DMS79 (cell line): ENCODE data around the gene CHRNA9.

Source experiments
- DNase-seq: peaks from one replicate; lab custom pipeline; 2025; lab: John Stamatoyannopoulos, UW

The CHRNA9 gene

DNA sequence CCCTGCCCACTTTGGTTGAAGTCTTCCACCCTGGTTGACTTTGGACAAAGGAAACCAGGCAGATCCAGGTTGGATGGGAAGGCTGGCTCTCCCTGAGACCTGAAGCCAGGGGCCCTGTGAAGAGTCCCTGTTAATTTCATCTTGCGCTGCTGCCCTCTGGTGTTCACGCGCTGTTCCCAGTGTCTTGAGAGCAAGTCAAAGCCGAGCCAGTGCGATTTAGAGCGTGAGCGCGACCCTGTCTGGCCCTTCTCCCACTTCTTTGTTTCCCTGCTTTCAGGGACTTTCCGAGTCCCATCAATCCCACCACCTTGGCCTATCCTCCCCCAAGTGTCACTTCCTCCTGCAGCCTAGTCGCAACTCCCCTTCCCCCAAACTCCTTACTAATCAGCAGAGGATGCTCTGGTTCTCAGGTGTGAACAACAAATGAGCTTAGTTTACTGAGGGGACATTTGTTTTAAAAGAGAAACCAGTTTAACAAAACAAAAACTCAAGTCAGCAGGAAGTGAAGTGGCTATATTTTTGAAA is 25.8 kb upstream of the CHRNA9 start:
- no peak for DNase-seq

- DNase-seq: no peak
Measured at GRCh38 chr4:40310225-40310624, 24.9 kb upstream of the CHRNA9 start.

- DNase-seq: no peak
Measured at GRCh38 chr4:40311811-40312346, 23.3 kb upstream of the CHRNA9 start.

DNA sequence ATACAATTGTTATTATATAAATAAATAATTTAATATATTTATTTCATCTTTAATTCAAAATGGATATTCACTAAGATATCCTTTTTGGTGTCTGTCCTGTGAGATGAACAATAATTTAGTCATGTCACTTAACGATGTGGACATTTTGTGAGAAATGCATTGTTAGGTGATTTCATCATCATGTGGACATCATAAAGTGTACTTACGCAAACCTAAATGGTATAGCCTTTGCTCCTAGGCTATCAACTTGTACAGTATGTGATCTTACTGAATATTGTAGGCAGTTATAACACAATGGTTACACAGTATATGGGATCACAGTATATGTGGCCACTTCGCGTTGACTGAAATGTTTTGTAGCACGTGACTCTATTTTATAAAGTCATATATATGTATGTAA is 20.2 kb upstream of the CHRNA9 start:
- DNase-seq: no peak

- no peak for DNase-seq
Measured at GRCh38 chr4:40316333-40316781, 18.8 kb upstream of the CHRNA9 start.

GRCh38 chr4:40316782-40317635 is 18.1 kb upstream of the CHRNA9 start:
- no peak for DNase-seq

- DNase-seq: no peak
Measured at GRCh38 chr4:40317916-40318658, 17.0 kb upstream of the CHRNA9 start.

- DNase-seq: no peak
Measured at GRCh38 chr4:40321574-40322275, 13.4 kb upstream of the CHRNA9 start.

DNA sequence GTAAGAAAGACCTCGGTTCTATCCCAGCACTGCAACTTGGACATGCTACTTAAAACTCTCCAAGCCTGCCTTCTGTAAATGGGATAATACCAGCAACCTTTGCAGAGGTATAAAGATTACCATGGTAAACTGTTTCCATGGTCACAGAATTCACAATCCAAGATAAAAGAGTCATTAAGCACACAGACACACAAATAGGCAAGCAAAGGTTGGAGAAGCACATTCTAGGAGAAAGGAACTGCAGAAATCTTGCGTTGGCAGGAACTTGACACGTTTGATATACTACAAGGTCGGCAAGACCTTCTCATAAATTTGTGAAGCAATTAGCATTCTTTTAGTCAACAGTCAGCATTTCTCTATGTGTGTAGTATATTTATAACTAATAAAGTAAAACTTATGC is 12.3 kb upstream of the CHRNA9 start:
- DNase-seq: no peak

DNA sequence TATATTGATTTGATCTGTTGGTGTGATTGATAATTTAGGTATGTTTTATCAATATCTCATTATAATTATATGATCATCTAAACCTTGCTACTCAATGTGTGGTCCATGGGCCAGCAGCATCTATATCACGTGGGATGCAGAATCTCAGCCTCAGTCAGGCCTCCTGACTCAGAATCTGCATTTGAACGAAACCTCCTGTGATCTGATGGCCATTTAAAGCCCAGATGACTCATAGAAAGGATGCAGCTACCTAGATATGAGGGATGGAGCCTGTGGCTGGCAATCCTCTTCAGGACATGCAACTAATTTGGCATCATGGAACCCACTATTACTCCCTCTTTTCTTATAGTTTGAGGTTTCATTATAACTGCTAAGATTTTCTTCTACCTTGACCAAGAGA is 11.3 kb upstream of the CHRNA9 start:
- DNase-seq: no peak

DNA sequence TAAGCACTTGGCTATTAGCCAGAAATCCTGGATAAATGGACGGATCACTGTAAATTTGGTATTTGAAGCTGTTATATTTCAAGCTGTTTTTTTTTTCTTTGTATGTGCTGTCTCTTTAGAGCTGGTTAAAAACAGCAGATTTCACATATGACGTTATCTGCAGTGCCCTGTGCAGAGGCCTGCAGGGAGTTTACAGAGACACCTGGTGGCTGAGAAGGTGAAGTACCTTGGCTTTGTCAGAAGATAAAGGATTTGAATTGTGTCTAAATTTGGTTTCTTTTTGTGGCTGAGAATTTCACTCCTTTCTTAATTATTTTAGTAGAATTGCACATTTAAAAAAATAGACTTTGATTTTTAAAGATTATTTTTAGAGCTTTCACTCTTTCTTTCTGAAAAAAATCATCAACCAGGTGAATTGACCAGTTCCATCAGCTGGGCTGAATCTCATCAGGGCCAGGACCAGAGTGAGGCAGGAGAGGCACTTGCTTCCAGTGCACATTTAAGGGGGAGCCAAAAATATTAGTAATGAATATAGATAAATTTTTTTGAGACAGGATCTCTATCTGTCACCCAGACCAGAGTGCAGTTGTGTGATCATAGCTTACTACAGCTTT is 9.6 kb upstream of the CHRNA9 start:
- DNase-seq: no peak

DNA sequence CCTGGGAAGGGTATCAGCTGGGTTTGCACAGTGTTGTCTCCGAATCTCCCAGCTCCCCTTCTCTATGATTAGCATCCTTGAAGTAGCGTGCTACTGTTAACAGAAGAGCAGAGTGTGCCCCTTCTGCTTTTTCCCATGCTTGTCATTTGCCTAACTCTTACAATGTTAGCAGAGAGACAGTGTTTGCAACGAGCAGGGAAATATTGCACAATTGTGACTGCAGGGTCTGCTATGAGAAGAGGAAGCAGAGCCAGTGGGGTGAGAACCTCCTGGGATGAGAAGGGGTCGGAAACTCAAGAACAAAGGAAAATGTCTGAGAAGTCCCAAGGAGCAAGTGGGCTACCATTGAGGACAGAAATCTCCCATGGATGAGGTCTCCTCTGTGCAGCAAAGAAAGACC is 7.8 kb upstream of the CHRNA9 start:
- DNase-seq: no peak

- no peak for DNase-seq
Measured at GRCh38 chr4:40328383-40328782, 6.8 kb upstream of the CHRNA9 start.

GRCh38 chr4:40329805-40330204 is 5.3 kb upstream of the CHRNA9 start:
- DNase-seq: no peak

DNA sequence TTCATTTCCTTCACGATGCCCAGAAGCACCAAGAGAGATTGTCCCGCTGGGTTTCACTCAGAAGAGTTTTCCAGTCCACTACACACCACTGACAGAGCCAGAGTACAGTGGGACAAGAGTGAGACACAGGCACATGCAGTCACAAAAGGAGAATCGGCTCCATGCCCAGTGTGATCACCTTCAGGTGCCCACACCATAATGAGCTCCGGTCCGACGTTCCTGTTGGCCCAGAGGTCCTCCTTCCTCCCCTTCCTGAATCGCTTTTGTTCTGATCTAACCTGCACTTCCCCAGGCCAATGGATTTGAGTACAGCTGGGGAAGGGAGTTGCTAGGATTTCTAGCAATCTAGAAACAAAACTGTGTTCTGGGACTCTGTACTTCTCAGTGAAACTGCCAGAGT is 4.6 kb upstream of the CHRNA9 start:
- DNase-seq: no peak

DNA sequence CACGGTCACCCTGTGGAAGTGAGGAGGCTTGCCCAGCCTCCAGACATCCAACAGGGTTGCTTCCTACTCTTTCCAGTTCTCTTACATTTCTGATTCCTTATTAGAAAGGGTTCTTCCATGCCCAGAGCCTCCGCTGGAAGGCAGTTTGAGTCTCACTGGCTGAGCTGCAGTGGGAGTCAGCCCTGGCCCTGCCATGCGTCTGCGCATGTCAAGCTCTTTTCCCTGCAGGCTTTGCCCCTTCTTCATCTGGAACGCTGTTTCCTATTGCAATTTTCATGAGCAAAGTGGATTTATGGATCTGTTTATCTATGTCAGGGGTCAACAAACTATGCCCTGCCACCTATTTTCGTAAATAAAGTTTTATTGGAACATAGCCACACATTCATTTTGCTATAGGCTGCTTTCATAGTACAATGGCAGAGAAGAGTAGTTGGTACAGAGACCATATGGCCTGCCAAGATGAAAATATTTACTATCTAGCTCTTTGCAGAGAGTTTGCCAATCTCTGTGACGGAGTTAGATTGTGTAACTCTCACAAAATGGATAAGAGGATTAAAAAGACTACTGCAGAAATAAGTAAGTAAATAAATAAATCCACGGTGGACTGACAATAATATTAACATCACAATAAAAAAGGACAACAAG is 3.9 kb upstream of the CHRNA9 start:
- DNase-seq: no peak

DNA sequence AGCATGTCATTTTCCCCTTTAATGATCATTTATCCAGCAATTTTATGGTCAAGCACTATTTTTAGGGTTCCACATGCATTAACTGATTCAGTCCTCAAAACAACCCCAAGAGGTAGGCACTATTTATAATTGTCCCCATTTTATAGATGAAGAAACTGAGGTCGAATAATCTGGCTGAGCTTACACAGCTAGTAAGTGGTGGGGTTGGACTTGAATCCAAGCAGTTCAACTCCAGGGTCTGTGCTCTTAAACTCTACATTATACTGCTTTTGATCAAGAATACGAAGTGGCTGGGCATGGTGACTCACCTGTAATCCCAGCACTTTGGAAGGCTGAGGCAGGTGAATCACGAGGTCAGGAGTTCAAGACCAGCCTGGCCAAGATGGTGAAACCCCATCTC is 3.2 kb upstream of the CHRNA9 start:
- DNase-seq: no peak

DNA sequence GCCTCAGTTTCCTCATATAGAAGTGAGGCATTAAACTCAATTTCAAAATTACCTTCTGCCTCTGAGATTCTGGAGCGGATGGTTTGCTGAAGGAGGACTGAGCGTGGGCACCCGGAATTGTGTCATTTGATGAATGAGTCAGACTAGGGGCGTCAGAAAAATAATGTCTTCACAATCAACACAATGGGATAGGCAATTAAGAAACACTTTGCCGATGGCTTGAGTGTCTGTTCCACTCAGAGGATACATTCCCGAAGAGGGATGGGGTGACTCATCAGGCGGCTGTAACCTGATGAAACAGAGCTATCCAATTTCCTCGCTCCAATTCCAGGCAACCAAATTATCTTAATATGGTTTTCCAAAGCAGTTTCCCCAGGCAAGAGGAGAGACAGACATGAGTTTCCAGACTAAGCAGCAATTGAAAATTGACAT is 1.2 kb upstream of the CHRNA9 start:
- no peak for DNase-seq

GRCh38 chr4:40335525-40335894 is 377 bp downstream of the CHRNA9 start:
- DNase-seq: no peak

DNA sequence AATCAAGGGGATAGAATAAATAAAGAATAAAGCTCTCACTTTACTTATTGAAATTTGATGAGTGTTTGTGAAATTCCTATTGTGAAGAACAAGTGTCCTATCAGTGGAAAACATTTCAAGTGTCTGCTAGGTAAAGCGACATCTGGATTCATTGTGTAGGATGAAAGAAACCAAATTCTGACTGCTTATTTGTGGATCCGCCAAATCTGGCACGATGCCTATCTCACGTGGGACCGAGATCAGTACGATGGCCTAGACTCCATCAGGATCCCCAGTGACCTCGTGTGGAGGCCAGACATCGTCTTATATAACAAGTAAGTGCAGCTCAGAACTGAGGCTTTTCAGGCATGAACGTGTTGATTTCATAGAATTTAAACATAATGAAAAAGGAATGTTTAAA is 1.9 kb downstream of the CHRNA9 start:
- DNase-seq: no peak

DNA sequence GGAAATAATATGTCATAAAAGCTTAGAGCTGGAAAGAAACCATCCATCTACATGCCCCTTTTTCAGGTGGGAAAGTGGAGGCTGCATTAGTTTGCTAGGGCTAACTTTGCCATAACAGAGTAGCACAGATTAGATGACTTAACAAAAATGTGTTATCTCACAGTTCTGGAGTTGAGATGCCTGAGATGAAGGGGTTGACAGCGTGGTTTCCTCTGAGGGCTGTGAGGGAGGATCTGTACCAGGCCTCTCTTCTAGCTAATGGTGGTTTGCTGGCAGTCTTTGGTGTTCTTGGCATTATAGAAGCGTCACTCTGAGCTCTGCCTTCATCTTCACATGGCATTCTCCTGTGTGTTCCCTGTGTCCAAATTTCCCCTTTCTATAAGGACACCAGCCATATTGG is 2.4 kb downstream of the CHRNA9 start:
- DNase-seq: no peak
